H1 (cell line): ENCODE results near the gene SKIL. TPM values are rescaled to one million over a fixed set of nuclear protein-coding genes. Genes with fewer than 3 reads are reported as not detected.
A peak's percentile ranks its signal among the peaks of the same experiment; 100 is the strongest.

Source experiments
- CTCF ChIA-PET: fragments of 300-600 bp; sonication (Branson Sonifier 250); formaldehyde crosslinking; loops from one replicate; lab custom pipeline; 2021; ENCODE audit not compliant: partially characterized antibody; lab: Charles Lee
- POLR2A ChIA-PET: fragments of 300-600 bp; sonication (Branson Sonifier 250); formaldehyde crosslinking; loops from one replicate; lab custom pipeline; 2021; ENCODE audit warnings: inconsistent platforms; ENCODE audit not compliant: partially characterized antibody; lab: Charles Lee
- DNase-seq, 2 experiments: peaks; one replicate each; pipeline versions ENCODE4 v3.0.0 to v3.0.0-alpha.2; 2010 to 2022; ENCODE audit warnings: low spot score in 2 of 2, low read depth in 1 of 2, mixed read lengths in 1 of 2
- FAIRE-seq: peaks from 2 replicates; lab custom pipeline; 2011; peaks lifted over from hg19 to GRCh38; lab: Jason Lieb, UNC
- H2AFZ ChIP-seq: 2 replicates; pipeline ENCODE4 v1.8.1; 2012; ENCODE audit warnings: low read length, inconsistent platforms
- H2AK5ac ChIP-seq: 2 replicates; pipeline ENCODE4 v1.6.1; 2013; ENCODE audit warnings: low read depth, low read length
- H2BK120ac ChIP-seq: replicated peaks from 2 replicates; pipeline ENCODE3; 2013; ENCODE audit warnings: low read depth, low read length, inconsistent platforms
- H2BK12ac ChIP-seq: 2 replicates; pipeline ENCODE4 v1.6.1; 2013; ENCODE audit warnings: low read depth, low read length
- H2BK15ac ChIP-seq: 2 replicates; pipeline ENCODE4 v1.6.1; 2013; ENCODE audit warnings: low read length
- H2BK20ac ChIP-seq: 2 replicates; pipeline ENCODE4 v1.6.1; 2013; ENCODE audit warnings: low read length
- H2BK5ac ChIP-seq: 2 replicates; pipeline ENCODE4 v1.6.1; 2013; ENCODE audit warnings: low read depth, low read length
- H3K14ac ChIP-seq: 2 replicates; pipeline ENCODE4 v1.6.1; 2013; ENCODE audit warnings: inconsistent platforms; ENCODE audit not compliant: insufficient read length
- H3K18ac ChIP-seq: 2 replicates; pipeline ENCODE4 v1.6.1; 2013; ENCODE audit warnings: low read length; ENCODE audit errors: extremely low read depth
- H3K23ac ChIP-seq: 2 replicates; pipeline ENCODE4 v1.6.1; 2013; ENCODE audit warnings: inconsistent platforms; ENCODE audit not compliant: insufficient read length
- H3K23me2 ChIP-seq: 2 replicates; pipeline ENCODE4 v1.6.1; 2013; ENCODE audit warnings: low read depth, low read length
- H3K27ac ChIP-seq: 2 replicates; pipeline ENCODE4 v1.6.1; 2011; ENCODE audit warnings: low read depth, low read length, inconsistent platforms
- H3K27me3 ChIP-seq, 4 experiments: replicated peaks in 1 of 4; 1 replicate in 1 of 4; 2 replicates in 3 of 4; pipeline versions ENCODE4 v1.6.1 to v1.8.1; 2011 to 2013; ENCODE audit warnings: low read length in 3 of 4, mild to moderate bottlenecking in 3 of 4, inconsistent platforms in 2 of 4, mixed read lengths in 2 of 4, moderate library complexity in 1 of 4; ENCODE audit not compliant: control insufficient read depth in 3 of 4, insufficient read depth in 3 of 4; ENCODE audit errors: extremely low read depth in 1 of 4
- H3K36me3 ChIP-seq, 4 experiments: 2 replicates each; pipeline versions ENCODE4 v1.6.1 to v1.8.1; 2011 to 2013; ENCODE audit warnings: mild to moderate bottlenecking in 4 of 4, low read length in 3 of 4, moderate library complexity in 2 of 4, control low read depth in 1 of 4, inconsistent platforms in 1 of 4; ENCODE audit not compliant: insufficient read depth in 4 of 4, control insufficient read depth in 2 of 4
- H3K4ac ChIP-seq: replicated peaks from 2 replicates; pipeline ENCODE3; 2013; ENCODE audit warnings: low read length, low read depth, mixed read lengths, inconsistent platforms; ENCODE audit not compliant: insufficient read length
- H3K4me1 ChIP-seq, 4 experiments: replicated peaks in 1 of 4; 1 replicate in 1 of 4; 2 replicates in 3 of 4; pipeline versions ENCODE4 v1.6.1 to v1.8.1; 2011 to 2013; ENCODE audit warnings: low read length in 3 of 4, inconsistent platforms in 2 of 4, mixed read lengths in 1 of 4; ENCODE audit not compliant: insufficient read depth in 4 of 4, control insufficient read depth in 3 of 4
- H3K4me2 ChIP-seq, 2 experiments: 2 replicates each; pipeline versions ENCODE4 v1.6.1 to v1.8.1; 2011 to 2013; ENCODE audit warnings: low read depth in 2 of 2, low read length in 2 of 2, control low read depth in 1 of 2, inconsistent platforms in 1 of 2, mild to moderate bottlenecking in 1 of 2; ENCODE audit not compliant: insufficient read depth in 1 of 2
- H3K4me3 ChIP-seq, 4 experiments: fragments of 200-600, 300-600 bp in 1 of 4; sonication (generic), shearing (Covaris generic), sonication (Bioruptor Twin) in 1 of 4; 2 replicates each; pipeline versions ENCODE4 v1.5.1 to v1.8.1; 2011 to 2016; ENCODE audit warnings: low read length in 4 of 4, low read depth in 3 of 4, control low read depth in 2 of 4, inconsistent platforms in 2 of 4, mild to moderate bottlenecking in 2 of 4, mixed read lengths in 1 of 4, moderate library complexity in 1 of 4; ENCODE audit not compliant: insufficient read depth in 2 of 4; ENCODE audit errors: extremely low read depth in 1 of 4
- H3K56ac ChIP-seq: replicated peaks from 2 replicates; pipeline ENCODE3; 2013; ENCODE audit warnings: low read depth, mild to moderate bottlenecking, mixed read lengths, low read length, inconsistent platforms; ENCODE audit not compliant: insufficient read length
- H3K79me1 ChIP-seq: 2 replicates; pipeline ENCODE4 v1.6.1; 2013; ENCODE audit warnings: low read depth, low read length, control low read depth
- H3K79me2 ChIP-seq, 2 experiments: 2 replicates each; pipeline versions ENCODE4 v1.6.1 to v1.8.1; 2012 to 2013; ENCODE audit warnings: low read length in 2 of 2, mild to moderate bottlenecking in 2 of 2, inconsistent platforms in 1 of 2; ENCODE audit not compliant: insufficient read depth in 2 of 2, control insufficient read depth in 1 of 2
- H3K9ac ChIP-seq, 4 experiments: replicated peaks in 1 of 4; 1 replicate in 1 of 4; 2 replicates in 3 of 4; pipeline versions ENCODE4 v1.6.1 to v1.8.1; 2011 to 2013; ENCODE audit warnings: low read depth in 3 of 4, low read length in 3 of 4, control low read depth in 2 of 4, mild to moderate bottlenecking in 2 of 4, moderate library complexity in 2 of 4, inconsistent platforms in 1 of 4; ENCODE audit errors: extremely low read depth in 1 of 4
- H3K9me3 ChIP-seq, 2 experiments: 2 replicates each; pipeline versions ENCODE4 v1.6.1 to v1.8.1; 2012 to 2013; ENCODE audit warnings: mild to moderate bottlenecking in 2 of 2, moderate library complexity in 2 of 2, control low read depth in 1 of 2, inconsistent platforms in 1 of 2, low read depth in 1 of 2, low read length in 1 of 2, mixed read lengths in 1 of 2; ENCODE audit not compliant: insufficient read depth in 2 of 2
- H4K20me1 ChIP-seq, 2 experiments: replicated peaks in 1 of 2; 2 replicates each; pipeline versions ENCODE3 to v1.8.1; 2011 to 2013; ENCODE audit warnings: inconsistent platforms in 2 of 2, low read length in 2 of 2, mild to moderate bottlenecking in 1 of 2; ENCODE audit not compliant: insufficient read depth in 2 of 2, control insufficient read depth in 1 of 2
- H4K5ac ChIP-seq: 2 replicates; pipeline ENCODE4 v1.6.1; 2013; ENCODE audit warnings: low read length, low read depth, mixed read lengths, inconsistent platforms; ENCODE audit not compliant: insufficient read length
- H4K8ac ChIP-seq: 2 replicates; pipeline ENCODE4 v1.8.0; 2013; ENCODE audit warnings: mild to moderate bottlenecking, moderate library complexity, low read length, inconsistent platforms; ENCODE audit not compliant: insufficient read depth; ENCODE audit errors: extremely low read depth
- H4K91ac ChIP-seq: replicated peaks from 2 replicates; pipeline ENCODE3; 2013; ENCODE audit warnings: low read length, mixed read lengths, inconsistent platforms; ENCODE audit not compliant: insufficient read length
- EZH2 ChIP-seq: fragments of 200-600 bp; sonication (generic); IDR thresholded peaks from 2 replicates; pipeline ENCODE4 v1.7.1; 2012; ENCODE audit warnings: low read depth, mild to moderate bottlenecking, moderate library complexity, low read length, inconsistent platforms; ENCODE audit not compliant: severe bottlenecking
- POLR2A ChIP-seq, 2 experiments: IDR thresholded peaks; 1 replicate in 1 of 2; 2 replicates in 1 of 2; pipeline ENCODE4 v1.6.1; 2011; ENCODE audit warnings: low read depth in 2 of 2, low read length in 2 of 2, mild to moderate bottlenecking in 2 of 2; ENCODE audit errors: control extremely low read depth in 1 of 2
- RBBP5 ChIP-seq: IDR thresholded peaks from 2 replicates; pipeline ENCODE4 v1.7.1; 2012; ENCODE audit warnings: low read depth, mild to moderate bottlenecking, inconsistent platforms, low read length, moderate library complexity, borderline replicate concordance
- WGBS, 2 experiments: shearing (Covaris generic) in 1 of 2; methylation state at CpG; one replicate each; pipeline versions ENCODE4 v1.1.6 to v1.1.7; 2013 to 2015; ENCODE audit warnings: low lambda C conversion rate in 2 of 2, mixed read lengths in 2 of 2, inconsistent platforms in 1 of 2, low coverage in 1 of 2, missing lambda C conversion rate in 1 of 2; ENCODE audit not compliant: insufficient replicate concordance in 2 of 2, insufficient coverage in 1 of 2, insufficient read length in 1 of 2; ENCODE audit errors: extremely low coverage in 1 of 2, missing lambda C conversion rate in 1 of 2; 5-methylcytosine and 5-hydroxymethylcytosine counted together
- polyA plus RNA-seq, 7 experiments: library from polyadenylated mRNA; depleted of rRNA in 3 of 7; stranded (reverse) in 5 of 7; unstranded in 2 of 7; fragments of >200 nt in 5 of 7; fragments of 200-250 nt in 2 of 7; gene quantifications; 1 replicate in 5 of 7; 2 replicates in 1 of 7; 4 replicates in 1 of 7; pipeline versions ENCODE4 v1.2.1 to v1.2.3, GENCODE V29; 2011 to 2013; ENCODE audit warnings: missing spikeins in 2 of 7, mixed read lengths in 2 of 7
- total RNA-seq: library from RNA; stranded (reverse); fragmentation: NEBNext Ultra II Directional; extraction: Animal tissue kit (Norgen Biotek cat#: 25700); gene quantifications from 2 replicates; pipeline ENCODE4 v1.2.1, GENCODE V29; 2021

SKIL gene
- total and polyA plus RNA-seq, 2 of the 8 experiments (the other 6 are each of a cell fraction or from before 2014, with no cell fraction given), result 13.2 to 277 TPM

DNA sequence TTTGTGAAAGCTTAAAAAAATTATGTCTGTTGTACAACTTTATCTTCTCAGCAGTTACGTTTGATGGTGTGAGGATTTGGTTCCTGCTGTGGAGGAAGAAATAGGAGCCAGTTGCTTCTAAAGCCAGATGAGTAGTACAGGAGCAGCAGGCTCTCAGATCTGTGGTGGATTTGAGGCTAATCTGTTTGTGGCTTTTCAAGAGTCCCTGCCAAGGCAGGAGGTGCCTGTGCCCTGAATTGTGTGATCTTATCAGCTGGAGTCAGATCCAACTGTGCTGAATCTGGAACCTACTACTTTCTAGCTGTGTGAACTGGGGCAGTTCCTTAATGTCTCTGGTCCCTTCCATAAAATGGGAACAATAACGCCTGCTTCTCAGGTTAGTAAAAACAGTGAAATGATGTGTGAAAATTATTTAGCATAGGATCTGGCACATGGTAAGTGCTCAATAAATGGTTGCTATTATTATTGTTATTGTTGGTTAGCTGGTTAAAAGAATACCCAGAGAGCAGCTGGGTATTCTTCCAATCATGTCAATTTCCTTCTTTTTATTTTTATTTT, 68.8 kb downstream of the SKIL start:
- ChIA-PET CTCF (interaction anchor here (1.3 to 2.4 kb wide), 5 partner anchors 12 to 385 kb away, joined by 5 to 14 read pairs (median 6); no protein-coding TSS in a partner anchor), POLR2A (interaction anchor here (0.6 kb wide), 1 partner anchor 229 kb away, joined by 6 read pairs; no protein-coding TSS in a partner anchor)
- H3K27me3 ChIP-seq, result peaks cover 0 to 2% (median 0%) of the 10 kb centered on the region in 4 experiments; a peak in 3 of 7 replicates
- no peak overlapping the region for H3K14ac ChIP-seq
- no peak overlapping the region for H3K4ac ChIP-seq
- H3K4me3 ChIP-seq, result no peak overlapping the region
- peaks cover 0 to 8% (median 0%) of the 10 kb centered on the region in 4 experiments; a peak in 2 of 7 replicates for H3K4me1 ChIP-seq
- H3K23me2 ChIP-seq, result no peaks in the 10 kb centered on the region; the same call in 1 of the 2 replicates
- WGBS, 2 experiments, result 86% methylated on average over 2 of the region's 2 CpGs; no CpG with 5 or more reads in 1 of the 2 experiments
- H3K56ac ChIP-seq, result no peak overlapping the region
- H3K9me3 ChIP-seq, result no peaks in the 10 kb centered on the region
- H3K79me2 ChIP-seq, result no peaks in the 10 kb centered on the region
- no peaks in the 10 kb centered on the region for H3K79me1 ChIP-seq
- no peak for TF ChIP-seq POLR2A (IDR thresholded peaks at IDR 0.05; ENCODE audit: control extremely low read depth in 1 of 2, low read depth in 2 of 2, low read length in 2 of 2)
- no peak for TF ChIP-seq RBBP5
- TF ChIP-seq EZH2, result no peak
- no peak overlapping the region for H3K9ac ChIP-seq
- no peak overlapping the region for H2BK5ac ChIP-seq
- H4K8ac ChIP-seq, result no peak overlapping the region
- H3K4me2 ChIP-seq, result 0 out of 4 replicates have a peak overlapping the region, but pooled peaks of 1 of the 2 experiments have one; percentile 43
- H2BK15ac ChIP-seq, result no peak overlapping the region
- DNase-seq, result no peak
- no peak overlapping the region for H3K23ac ChIP-seq
- FAIRE-seq, result no peak
- no peak overlapping the region for H2AFZ ChIP-seq
- H2BK12ac ChIP-seq, result no peak overlapping the region
- H2BK120ac ChIP-seq, result no peak overlapping the region
- H3K27ac ChIP-seq, result no peak overlapping the region
- no peak overlapping the region for H2AK5ac ChIP-seq
- H3K18ac ChIP-seq, result no peak overlapping the region
- H2BK20ac ChIP-seq, result no peak overlapping the region
- H4K5ac ChIP-seq, result no peak overlapping the region
- H4K20me1 ChIP-seq, result no peaks in the 10 kb centered on the region
- H4K91ac ChIP-seq, result no peak overlapping the region
- no peaks in the 10 kb centered on the region for H3K36me3 ChIP-seq
